T-helper 22 cell (primary cell): ENCODE measurements around the gene CRABP1.

Experiments used
- DNase-seq: peaks from one replicate; pipeline ENCODE4 v3.0.0-alpha.2; 2020; ENCODE audit warnings: low read depth

The CRABP1 gene

GRCh38 chr15:78340231-78341056 is at the start of gene CRABP1:
Gene CRABP1 (plus strand): TSS chr15:78340353. CDS start chr15:78340429, 76 bp downstream.
- DNase-seq, result no peak

- DNase-seq, result no peak
These were observed 49.1 kb upstream of the CRABP1 start for GRCh38 chr15:78291052-78291451.

GRCh38 chr15:78291698-78292097 is 48.5 kb upstream of the CRABP1 start:
- DNase-seq, result no peak

- no peak for DNase-seq
These were observed 47.9 kb upstream of the CRABP1 start for GRCh38 chr15:78292219-78292618.

- DNase-seq, result peak; percentile 85
These were observed 40.8 kb upstream of the CRABP1 start, which contains the start of gene SKIC8 for GRCh38 chr15:78299101-78299930. Gene SKIC8 (minus strand): TSS chr15:78299609. CDS start chr15:78295686, 3,923 bp downstream.

- no peak for DNase-seq
These were observed 38.8 kb upstream of the CRABP1 start for GRCh38 chr15:78301326-78301725.

GRCh38 chr15:78301828-78302227 is 38.3 kb upstream of the CRABP1 start:
- DNase-seq, result no peak

GRCh38 chr15:78302579-78303312 is 37.4 kb upstream of the CRABP1 start:
- DNase-seq, result no peak

GRCh38 chr15:78304216-78305066 is 35.7 kb upstream of the CRABP1 start:
- no peak for DNase-seq

GRCh38 chr15:78306176-78306774 is 33.9 kb upstream of the CRABP1 start:
- no peak for DNase-seq

- no peak for DNase-seq
These were observed 32.2 kb upstream of the CRABP1 start for GRCh38 chr15:78307976-78308375.

GRCh38 chr15:78308422-78309032 is 31.6 kb upstream of the CRABP1 start:
- no peak for DNase-seq

GRCh38 chr15:78311292-78311691 is 28.9 kb upstream of the CRABP1 start:
- no peak for DNase-seq

GRCh38 chr15:78312536-78312935 is 27.6 kb upstream of the CRABP1 start:
- no peak for DNase-seq

- DNase-seq, result no peak
These were observed 27.2 kb upstream of the CRABP1 start for GRCh38 chr15:78312957-78313356.

- no peak for DNase-seq
These were observed 26.8 kb upstream of the CRABP1 start for GRCh38 chr15:78313383-78313782.

GRCh38 chr15:78314181-78314581 is 26.0 kb upstream of the CRABP1 start:
- DNase-seq, result no peak

GRCh38 chr15:78315686-78316282 is 24.4 kb upstream of the CRABP1 start:
- DNase-seq, result no peak

GRCh38 chr15:78316283-78317083 is 23.7 kb upstream of the CRABP1 start:
- no peak for DNase-seq
